ENCODE results near the gene POU6F2. TPM values are rescaled to one million over a fixed set of nuclear protein-coding genes. Genes with fewer than 3 reads are reported as not detected.

The POU6F2 gene
- total and polyA plus RNA-seq, 9 of the 15 experiments (the other 6 are each of a cell fraction or from before 2014, with no cell fraction given), result 0.29 to 1.5 (median 0.96) TPM

DNA sequence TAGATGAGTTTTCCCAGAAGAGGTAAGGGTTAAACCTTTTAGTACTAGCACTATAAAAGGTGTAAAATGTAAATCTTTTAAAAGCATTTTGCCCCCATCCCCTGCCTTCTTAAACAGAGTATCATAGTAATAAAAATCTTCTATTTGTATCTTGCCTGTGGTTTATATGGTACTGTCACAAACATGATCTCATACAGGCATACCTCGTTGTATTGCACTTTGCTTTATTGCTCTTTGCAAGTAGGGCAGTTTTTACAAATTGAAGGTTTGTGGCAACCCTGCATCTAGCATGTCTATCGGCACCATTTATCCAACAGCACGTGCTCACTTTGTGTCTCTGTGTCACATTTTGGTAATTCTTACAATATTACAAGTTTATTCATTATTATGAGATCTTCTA is 389.7 kb downstream of the POU6F2 start:
- H4K20me1 ChIP-seq (replicated peaks; ENCODE audit: control insufficient read depth, insufficient read depth, low read length), result no peaks in the 10 kb centered on the region
- CTCF ChIA-PET (ENCODE audit: low intra/inter-chr PET ratio), result no interaction called here
- no peak overlapping the region for H3K4me2 ChIP-seq (ENCODE audit: insufficient read depth, low read length)
- FAIRE-seq (no peak), ATAC-seq (no peak), DNase-seq (ENCODE audit: extremely low read depth in 1 of 4, low spot score in 3 of 4) (no peak)
- H3K27ac ChIP-seq (ENCODE audit: extremely low read depth, low read depth, low read length), result no peak overlapping the region
- in situ Hi-C loops (cut with MboI) (no loop called here), intact Hi-C loops (cut with micrococcal nuclease) (no loop called here)
- 0% methylated on average over 3 of the region's 3 CpGs for WGBS (ENCODE audit: insufficient coverage, low coverage, missing lambda C conversion rate)
- POLR2A ChIA-PET, result no interaction called here
- H3K4me3 ChIP-seq, result no peak overlapping the region
- no peaks in the 10 kb centered on the region for H3K36me3 ChIP-seq (ENCODE audit: control insufficient read depth, insufficient read depth, low read length)
- no TSS peak for BruUV-seq (replicated peaks)
- no peaks in the 10 kb centered on the region for H3K4me1 ChIP-seq (replicated peaks in 1 of 2; ENCODE audit: control insufficient read depth in 2 of 2, insufficient read depth in 2 of 2, low read length in 2 of 2)
- no peak overlapping the region for H3K9ac ChIP-seq (ENCODE audit: insufficient read depth in 1 of 2, low read depth in 2 of 2, low read length in 2 of 2)
- no peaks in the 10 kb centered on the region for H3K9me1 ChIP-seq (ENCODE audit: control insufficient read depth, insufficient read depth, low read length)
- H3K27me3 ChIP-seq (ENCODE audit: control insufficient read depth in 2 of 2, insufficient read depth in 2 of 2, low read length in 2 of 2), result peaks cover 0 to 7% of the 10 kb centered on the region in 2 experiments; a peak in 2 of 5 replicates
- no peak for TF ChIP-seq PURB (CRISPR knock-in tag; IDR thresholded peaks at IDR 0.05; ENCODE audit: low read depth)
- no peak for TF ChIP-seq SP1 (CRISPR knock-in tag; IDR thresholded peaks at IDR 0.05)
- no peak for TF ChIP-seq RHOXF2B (CRISPR knock-in tag; conservative IDR thresholded peaks at IDR 0.05)
- H3K79me2 ChIP-seq (ENCODE audit: control insufficient read depth, insufficient read depth, low read length), result no peaks in the 10 kb centered on the region
- no peaks in the 10 kb centered on the region for H3K9me3 ChIP-seq (replicated peaks; ENCODE audit: control insufficient read depth, insufficient read depth, low read depth, low read length)
- H2AFZ ChIP-seq (ENCODE audit: low read depth, low read length), result no peak overlapping the region

DNA sequence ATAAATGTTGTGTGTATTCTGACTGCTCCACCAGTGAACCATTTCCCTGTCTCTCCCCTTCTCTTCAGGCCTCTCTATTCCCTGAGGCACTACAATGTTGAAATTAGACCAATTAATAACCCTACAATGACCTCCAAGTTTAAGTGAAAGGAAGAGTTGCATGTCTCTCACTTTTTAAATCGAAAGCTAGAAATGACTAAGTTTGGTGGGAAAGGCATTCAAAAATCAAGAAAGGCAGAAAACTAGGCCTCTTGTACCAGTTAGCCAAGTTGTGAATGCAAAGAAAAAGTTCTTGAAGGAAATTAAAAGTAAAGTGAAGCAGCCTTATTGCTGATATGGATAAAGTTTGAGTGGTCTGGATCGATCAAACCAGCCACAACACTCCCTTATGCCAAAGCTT is 390.2 kb downstream of the POU6F2 start:
- no peaks in the 10 kb centered on the region for H4K20me1 ChIP-seq (replicated peaks; ENCODE audit: control insufficient read depth, insufficient read depth, low read length)
- H2AFZ ChIP-seq (ENCODE audit: low read depth, low read length), result no peak overlapping the region
- intact Hi-C loops (cut with micrococcal nuclease) (no loop called here), in situ Hi-C loops (cut with MboI) (no loop called here)
- DNase-seq (ENCODE audit: extremely low read depth in 1 of 4, low spot score in 3 of 4), result no peak
- POLR2A ChIA-PET, result interaction anchor here (0.6 kb wide), 1 partner anchor 522 kb away, joined by 3 read pairs; no protein-coding TSS in a partner anchor
- no peak for FAIRE-seq
- no peak for TF ChIP-seq HDAC2 (IDR thresholded peaks at IDR 0.05)
- TF ChIP-seq, protein P1, sequence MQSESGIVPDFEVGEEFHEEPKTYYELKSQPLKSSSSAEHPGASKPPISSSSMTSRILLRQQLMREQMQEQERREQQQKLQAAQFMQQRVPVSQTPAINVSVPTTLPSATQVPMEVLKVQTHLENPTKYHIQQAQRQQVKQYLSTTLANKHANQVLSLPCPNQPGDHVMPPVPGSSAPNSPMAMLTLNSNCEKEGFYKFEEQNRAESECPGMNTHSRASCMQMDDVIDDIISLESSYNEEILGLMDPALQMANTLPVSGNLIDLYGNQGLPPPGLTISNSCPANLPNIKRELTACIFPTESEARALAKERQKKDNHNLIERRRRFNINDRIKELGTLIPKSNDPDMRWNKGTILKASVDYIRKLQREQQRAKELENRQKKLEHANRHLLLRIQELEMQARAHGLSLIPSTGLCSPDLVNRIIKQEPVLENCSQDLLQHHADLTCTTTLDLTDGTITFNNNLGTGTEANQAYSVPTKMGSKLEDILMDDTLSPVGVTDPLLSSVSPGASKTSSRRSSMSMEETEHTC (IDR thresholded peaks at IDR 0.05), result no peak
- TF ChIP-seq DNMT1 (IDR thresholded peaks at IDR 0.05), result no peak
- no peak for TF ChIP-seq KAT7 (CRISPR knock-in tag; IDR thresholded peaks at IDR 0.05; ENCODE audit: borderline replicate concordance)
- TF ChIP-seq TAF9B (IDR thresholded peaks at IDR 0.05; ENCODE audit: partially characterized antibody), result no peak
- TF ChIP-seq MAFK (IDR thresholded peaks at IDR 0.05; ENCODE audit: low read length), result no peak
- TF ChIP-seq KLF6 (CRISPR knock-in tag; IDR thresholded peaks at IDR 0.05; ENCODE audit: borderline replicate concordance), result no peak
- TF ChIP-seq PRMT5 (CRISPR knock-in tag; IDR thresholded peaks at IDR 0.05), result no peak
- TF ChIP-seq HDAC3 (IDR thresholded peaks at IDR 0.05; ENCODE audit: borderline replicate concordance, partially characterized antibody), result no peak
- no peak for TF ChIP-seq ARNT (IDR thresholded peaks at IDR 0.05)
- TF ChIP-seq ZNF143 (CRISPR knock-in tag; IDR thresholded peaks at IDR 0.05), result no peak
- TF ChIP-seq COPS2 (conservative IDR thresholded peaks at IDR 0.05), result no peak
- TF ChIP-seq, protein P2, sequence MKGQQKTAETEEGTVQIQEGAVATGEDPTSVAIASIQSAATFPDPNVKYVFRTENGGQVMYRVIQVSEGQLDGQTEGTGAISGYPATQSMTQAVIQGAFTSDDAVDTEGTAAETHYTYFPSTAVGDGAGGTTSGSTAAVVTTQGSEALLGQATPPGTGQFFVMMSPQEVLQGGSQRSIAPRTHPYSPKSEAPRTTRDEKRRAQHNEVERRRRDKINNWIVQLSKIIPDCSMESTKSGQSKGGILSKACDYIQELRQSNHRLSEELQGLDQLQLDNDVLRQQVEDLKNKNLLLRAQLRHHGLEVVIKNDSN (CRISPR knock-in tag; IDR thresholded peaks at IDR 0.05), result no peak
- TF ChIP-seq MTA3 (IDR thresholded peaks at IDR 0.05; ENCODE audit: borderline replicate concordance), result no peak
- H3K27ac ChIP-seq (ENCODE audit: extremely low read depth, low read depth, low read length), result no peak overlapping the region
- CTCF ChIA-PET (ENCODE audit: low intra/inter-chr PET ratio), result no interaction called here
- no peak overlapping the region for H3K4me2 ChIP-seq (ENCODE audit: insufficient read depth, low read length)
- no peaks in the 10 kb centered on the region for H3K79me2 ChIP-seq (ENCODE audit: control insufficient read depth, insufficient read depth, low read length)
- no peak overlapping the region for H3K4me3 ChIP-seq
- no TSS peak for BruUV-seq (replicated peaks)
- no peak overlapping the region for H3K9ac ChIP-seq (ENCODE audit: insufficient read depth in 1 of 2, low read depth in 2 of 2, low read length in 2 of 2)
- H3K4me1 ChIP-seq (replicated peaks in 1 of 2; ENCODE audit: control insufficient read depth in 2 of 2, insufficient read depth in 2 of 2, low read length in 2 of 2), result no peaks in the 10 kb centered on the region
- no peaks in the 10 kb centered on the region for H3K9me3 ChIP-seq (replicated peaks; ENCODE audit: control insufficient read depth, insufficient read depth, low read depth, low read length)
- H3K36me3 ChIP-seq (ENCODE audit: control insufficient read depth, insufficient read depth, low read length), result no peaks in the 10 kb centered on the region
- no peak for ATAC-seq
- no peaks in the 10 kb centered on the region for H3K9me1 ChIP-seq (ENCODE audit: control insufficient read depth, insufficient read depth, low read length)
- 0 out of 5 replicates have a peak, but pooled peaks cover 0 to 3% of the 10 kb centered on the region in 2 experiments for H3K27me3 ChIP-seq (ENCODE audit: control insufficient read depth in 2 of 2, insufficient read depth in 2 of 2, low read length in 2 of 2)
- WGBS (ENCODE audit: insufficient coverage, low coverage, missing lambda C conversion rate), result 0% methylated on average over 2 of the region's 2 CpGs
